ENCODE data around the gene MAP1A.

MAP1A gene

DNA sequence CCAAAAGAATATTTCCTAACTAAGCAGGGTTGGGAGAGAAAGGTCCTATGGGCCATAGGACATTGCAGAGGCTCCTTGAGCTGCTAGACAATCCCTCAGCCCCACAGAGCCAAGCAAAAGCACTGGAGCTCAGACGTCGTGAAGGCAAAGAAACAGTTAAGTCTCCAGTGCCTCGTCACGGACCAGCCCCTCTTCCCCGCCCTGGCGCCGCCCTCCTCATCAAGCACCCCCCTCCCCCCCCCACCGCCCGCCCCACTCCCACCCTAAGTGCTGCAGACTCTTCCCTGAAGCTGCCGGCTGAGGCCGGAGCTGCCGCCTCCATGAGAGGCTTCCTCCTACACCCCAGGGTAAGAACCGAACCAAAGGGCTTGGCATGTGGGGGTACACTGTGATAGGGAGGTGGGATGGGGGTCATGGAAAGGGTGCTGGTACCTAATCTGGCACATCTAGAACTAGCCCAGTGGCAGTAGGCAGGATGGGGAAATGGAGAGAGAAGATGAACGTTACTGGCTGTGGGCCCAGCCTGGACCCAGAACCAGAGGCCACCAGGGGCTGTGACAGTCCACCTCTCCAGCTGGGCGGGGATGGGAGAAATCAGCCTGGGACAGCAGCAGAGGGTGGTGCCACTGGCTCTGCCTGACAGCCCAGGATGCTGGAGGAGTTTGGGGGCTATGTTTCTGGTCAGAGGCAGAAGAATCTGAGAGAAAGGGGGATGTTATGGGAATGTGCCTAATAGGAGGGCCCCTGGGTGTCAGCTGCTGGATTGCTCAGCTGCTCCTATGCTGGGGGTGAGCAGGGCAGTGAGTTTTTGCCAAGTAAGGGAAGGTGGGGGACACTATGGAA is at the start of gene MAP1A:
MAP1A (plus strand) TSS at position 255 of the 843 bp plus-strand sequence. CDS start 3,866 bp downstream, outside the sequence.
- no peak for DNase-seq

GRCh38 chr15:43469867-43470266 is 47.5 kb upstream of the MAP1A start:
- DNase-seq: no peak

- no peak for DNase-seq
Observed at GRCh38 chr15:43471975-43472374, 45.4 kb upstream of the MAP1A start.

- no peak for DNase-seq
Observed at GRCh38 chr15:43473885-43474284, 43.5 kb upstream of the MAP1A start.

- DNase-seq: peak in 1 of 2 donors; percentile 32
Observed at GRCh38 chr15:43483297-43484128, 33.9 kb upstream of the MAP1A start.

DNA sequence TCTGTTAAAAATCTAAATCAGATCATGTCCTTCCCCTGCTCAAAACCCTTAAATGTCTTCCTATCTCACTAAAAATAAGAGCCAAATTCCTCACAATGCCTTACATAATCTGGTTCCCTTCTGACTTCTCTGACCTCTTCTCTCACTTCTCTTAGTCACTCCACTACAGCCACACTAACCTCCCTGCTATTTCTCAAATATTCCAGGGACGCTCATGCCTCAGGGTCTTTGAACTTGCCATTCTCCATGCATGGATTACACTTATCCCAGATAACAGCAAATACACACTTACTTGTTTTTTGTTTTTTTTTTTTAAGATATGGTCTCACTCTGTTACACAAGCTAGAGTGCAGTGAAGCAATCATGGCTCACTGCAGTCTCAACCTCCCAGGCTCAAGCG is 33.0 kb upstream of the MAP1A start:
- no peak for DNase-seq

DNA sequence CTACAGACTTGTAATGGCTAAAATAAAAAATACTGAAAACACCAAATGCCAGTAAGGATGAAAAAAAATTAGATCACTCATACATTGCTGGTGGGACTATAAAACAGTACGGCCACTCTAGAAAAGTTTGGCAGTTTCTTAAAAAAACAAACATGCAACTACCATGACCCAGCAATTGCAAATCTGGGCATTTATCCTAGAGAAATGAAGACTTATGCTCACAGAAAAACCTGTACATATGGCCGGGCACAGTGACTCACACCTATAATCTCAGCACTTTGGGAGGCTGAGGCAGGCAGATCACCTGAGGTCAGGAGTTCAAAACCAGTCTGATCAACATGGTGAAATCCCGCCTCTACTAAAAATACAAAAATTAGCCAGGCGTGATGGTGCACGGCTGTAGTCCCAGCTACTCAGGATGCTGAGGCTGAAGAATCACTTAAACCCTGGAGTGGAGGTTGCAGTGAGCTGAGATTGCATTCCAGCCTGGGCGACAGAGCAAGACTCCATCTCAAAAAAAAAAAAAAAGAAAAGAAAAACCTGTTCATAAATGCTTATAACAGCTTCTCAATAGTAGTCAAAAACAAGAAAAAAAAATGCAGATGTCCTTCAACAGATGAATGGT is 30.0 kb upstream of the MAP1A start:
- DNase-seq: no peak

- no peak for DNase-seq
Observed at GRCh38 chr15:43488790-43489189, 28.6 kb upstream of the MAP1A start.

GRCh38 chr15:43489191-43489590 is 28.2 kb upstream of the MAP1A start:
- peak in 1 of 2 donors; percentile 7 for DNase-seq

- DNase-seq: no peak
Observed at GRCh38 chr15:43492266-43492665, 25.1 kb upstream of the MAP1A start.

GRCh38 chr15:43492673-43493601 is 24.5 kb upstream of the MAP1A start, which contains the start of gene TP53BP1:
Gene TP53BP1 (minus strand): TSS chr15:43493156. CDS start chr15:43493043, 113 bp downstream.
- peak; percentile 95 for DNase-seq

DNA sequence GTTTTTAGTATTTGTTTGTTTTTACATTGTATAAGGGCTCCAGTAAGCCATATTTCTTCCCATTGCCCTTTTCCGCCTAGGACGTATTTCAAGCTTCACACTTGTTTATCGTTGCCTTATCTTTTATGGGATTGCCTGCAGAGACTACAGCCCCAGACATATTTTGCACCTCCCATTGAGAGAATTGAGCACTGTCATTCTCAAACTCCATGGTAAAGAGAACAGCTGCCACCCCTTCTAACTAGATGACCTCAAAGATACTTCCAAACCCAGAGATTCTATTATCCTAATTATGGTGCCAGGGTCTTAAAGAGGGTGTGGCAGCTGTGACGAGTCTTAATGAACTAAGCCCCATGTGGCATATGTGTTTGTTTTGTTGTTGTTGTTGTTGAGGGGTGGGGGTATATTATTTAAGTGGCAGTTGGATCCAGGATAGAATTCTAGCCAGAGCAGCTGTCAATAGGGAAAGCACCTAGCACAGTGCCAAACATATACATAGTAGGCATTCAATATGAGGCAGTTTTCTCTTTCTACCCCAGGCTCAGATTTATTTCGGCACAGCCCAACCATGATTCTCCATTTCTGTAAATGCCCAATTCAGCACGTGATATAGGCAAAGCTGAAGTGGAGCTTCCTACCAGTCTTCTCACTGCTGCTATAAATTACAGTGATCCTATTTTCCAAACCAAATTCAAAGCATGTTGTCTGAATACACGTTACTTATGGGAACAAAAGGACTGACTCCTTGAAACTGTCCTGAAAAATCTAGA is 23.5 kb upstream of the MAP1A start:
- DNase-seq: no peak

GRCh38 chr15:43498990-43499389 is 18.4 kb upstream of the MAP1A start:
- no peak for DNase-seq

- DNase-seq: no peak
Observed at GRCh38 chr15:43499635-43500034, 17.8 kb upstream of the MAP1A start.

DNA sequence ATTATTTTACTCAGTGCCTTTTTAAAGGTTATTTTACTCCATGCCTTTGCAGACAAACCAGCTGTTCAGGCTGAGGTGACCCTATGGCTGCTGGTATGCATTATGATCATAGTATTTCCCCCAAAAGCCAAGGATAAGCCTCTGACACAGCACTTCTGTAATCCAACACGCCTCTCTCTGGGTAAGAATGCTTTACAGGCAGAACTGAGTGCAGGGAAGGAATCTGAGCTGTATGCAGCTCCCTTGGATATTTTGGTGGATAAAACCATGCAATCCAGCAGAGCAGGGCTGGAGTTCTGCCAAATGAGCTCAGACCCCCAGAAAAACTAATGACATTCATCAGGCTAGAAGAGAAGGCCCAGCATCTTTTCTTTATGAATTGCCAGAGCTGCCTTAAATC is 11.7 kb upstream of the MAP1A start:
- DNase-seq: no peak

GRCh38 chr15:43508421-43508820 is 9.0 kb upstream of the MAP1A start:
- no peak for DNase-seq

- no peak for DNase-seq
Observed at GRCh38 chr15:43508991-43509659, 8.3 kb upstream of the MAP1A start.

- no peak for DNase-seq
Observed at GRCh38 chr15:43509660-43510199, 7.7 kb upstream of the MAP1A start.

GRCh38 chr15:43510200-43511011 is 7.0 kb upstream of the MAP1A start:
- peak; percentile 98 to 99 for DNase-seq

Measured in CD4-positive, alpha-beta T cell treated with Interleukin-1 beta for 1 hour (primary cell).